IPS-11a (cell line): ENCODE measurements around the gene PDE2A.

Experiments
- H3K4me3 ChIP-seq: one replicate; pipeline ENCODE4 v1.5.1; 2013; ENCODE audit warnings: low read depth, low read length, control low read depth

Gene PDE2A

DNA sequence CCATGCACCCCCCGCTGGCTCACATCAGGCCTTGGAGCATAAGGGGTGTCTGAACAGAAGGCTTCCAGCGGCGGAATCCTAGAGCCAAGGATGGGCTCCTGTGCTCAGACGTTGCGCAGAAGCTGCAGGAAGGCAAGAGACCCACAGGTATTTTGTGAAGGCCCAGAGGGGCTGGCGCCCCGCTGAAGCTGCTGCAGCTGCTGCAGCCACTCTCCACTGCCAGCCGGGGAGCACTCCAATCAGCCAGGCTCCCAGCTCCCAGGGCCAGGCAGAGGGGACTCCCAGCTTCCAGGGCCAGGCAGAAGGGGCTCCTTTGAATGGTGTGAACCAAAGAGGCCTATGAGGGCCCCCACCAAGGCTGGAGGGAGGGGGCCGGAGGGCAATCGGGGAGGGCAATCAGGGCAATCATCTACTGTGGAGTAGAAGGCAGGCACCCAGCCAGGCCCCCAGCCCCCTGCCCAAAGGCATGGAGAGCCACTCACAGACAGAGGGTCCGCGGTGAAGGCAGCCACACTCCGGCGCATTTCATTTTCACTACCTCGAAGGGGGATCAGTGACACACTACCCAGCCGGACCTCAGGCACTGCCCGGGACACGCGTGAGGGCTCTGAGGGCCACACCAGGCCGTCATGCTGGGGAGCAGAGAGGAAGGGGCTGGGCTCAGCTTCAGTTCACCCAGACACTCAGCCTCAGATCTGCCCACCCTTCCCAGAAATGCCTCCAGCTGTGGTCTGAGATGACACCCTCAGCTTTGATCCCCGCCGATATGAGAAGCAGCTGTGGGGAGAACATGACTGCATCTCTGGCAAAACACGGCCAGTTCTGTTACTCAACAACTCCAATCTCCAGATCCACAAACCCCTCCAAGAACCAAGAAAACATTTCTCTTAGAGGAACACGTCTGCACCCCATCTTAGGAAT lies 11.6 kb upstream of the PDE2A start:
- H3K4me3 ChIP-seq, result no peak overlapping the region

DNA sequence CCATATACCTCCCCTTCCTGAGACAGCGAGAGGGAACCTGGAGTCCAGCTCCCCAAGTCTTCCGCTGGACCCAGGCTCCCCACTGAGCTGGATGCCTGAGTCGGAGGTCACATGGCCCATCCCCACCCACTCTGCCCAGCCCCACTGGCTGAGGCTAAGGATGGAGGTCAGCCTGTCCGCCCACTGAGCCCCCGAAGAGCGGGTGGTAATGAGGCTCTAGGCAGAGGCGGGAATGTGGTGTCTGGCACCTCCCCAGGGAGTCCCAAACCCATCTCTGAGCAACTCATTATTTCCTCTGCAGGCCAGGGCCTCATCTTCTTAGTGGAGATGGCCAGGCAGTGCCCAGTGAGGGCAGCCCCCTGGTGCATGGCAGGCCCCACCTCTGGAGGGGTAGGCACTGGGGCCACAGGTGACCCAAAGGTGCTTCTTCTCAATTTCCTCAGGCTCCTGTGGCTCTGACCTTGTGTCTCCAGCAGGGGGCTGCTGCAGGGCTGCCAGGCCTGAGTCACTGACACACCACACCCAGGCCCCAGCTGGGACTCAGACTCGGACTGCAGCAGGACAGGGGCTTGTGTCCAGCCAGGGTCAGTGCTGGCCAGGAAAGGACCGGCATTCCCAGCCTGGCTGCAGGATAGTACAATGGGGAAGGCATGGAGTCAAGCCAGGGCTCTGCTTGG lies 10.2 kb upstream of the PDE2A start:
- no peak overlapping the region for H3K4me3 ChIP-seq

DNA sequence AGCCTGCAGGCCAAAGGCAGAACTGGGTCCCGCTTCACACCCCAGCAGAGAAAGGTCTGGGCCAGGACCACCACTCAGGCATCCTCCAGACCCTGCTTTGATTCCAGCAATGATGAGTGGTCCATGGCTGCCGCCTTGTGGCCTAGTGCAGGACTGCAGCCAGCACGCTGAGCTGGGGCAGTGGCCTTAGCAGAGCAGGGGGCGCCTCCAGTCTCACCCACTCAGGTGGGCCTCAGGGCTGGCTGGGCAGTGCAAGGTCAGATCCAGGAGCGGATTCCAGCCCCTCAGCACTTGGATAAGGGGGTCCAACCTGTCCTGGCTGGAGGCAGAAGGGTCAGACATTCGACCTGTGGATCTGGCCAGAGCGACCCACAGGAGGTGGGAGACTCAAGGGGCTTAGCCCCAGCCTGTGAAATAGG lies 9.6 kb upstream of the PDE2A start:
- no peak overlapping the region for H3K4me3 ChIP-seq

DNA sequence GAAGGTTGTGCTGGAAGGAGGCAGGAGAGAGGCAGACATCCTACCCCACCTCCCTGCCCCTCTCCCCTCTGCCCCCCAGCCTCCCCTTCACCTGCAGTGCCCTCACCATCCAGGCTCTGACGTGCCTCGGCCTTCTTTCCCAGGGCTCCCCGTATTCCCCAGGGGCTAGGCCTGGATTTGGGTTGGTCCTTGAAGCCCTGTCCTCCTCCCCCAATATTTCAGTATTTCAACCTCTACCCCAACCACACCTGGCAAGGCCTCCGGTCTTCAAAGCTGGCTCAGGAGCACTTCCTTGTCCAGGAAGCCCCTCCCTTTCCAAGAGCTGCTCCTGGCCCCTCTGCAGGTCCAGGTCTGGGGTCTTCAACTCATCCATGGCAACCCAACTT lies 8.6 kb upstream of the PDE2A start:
- no peak overlapping the region for H3K4me3 ChIP-seq

DNA sequence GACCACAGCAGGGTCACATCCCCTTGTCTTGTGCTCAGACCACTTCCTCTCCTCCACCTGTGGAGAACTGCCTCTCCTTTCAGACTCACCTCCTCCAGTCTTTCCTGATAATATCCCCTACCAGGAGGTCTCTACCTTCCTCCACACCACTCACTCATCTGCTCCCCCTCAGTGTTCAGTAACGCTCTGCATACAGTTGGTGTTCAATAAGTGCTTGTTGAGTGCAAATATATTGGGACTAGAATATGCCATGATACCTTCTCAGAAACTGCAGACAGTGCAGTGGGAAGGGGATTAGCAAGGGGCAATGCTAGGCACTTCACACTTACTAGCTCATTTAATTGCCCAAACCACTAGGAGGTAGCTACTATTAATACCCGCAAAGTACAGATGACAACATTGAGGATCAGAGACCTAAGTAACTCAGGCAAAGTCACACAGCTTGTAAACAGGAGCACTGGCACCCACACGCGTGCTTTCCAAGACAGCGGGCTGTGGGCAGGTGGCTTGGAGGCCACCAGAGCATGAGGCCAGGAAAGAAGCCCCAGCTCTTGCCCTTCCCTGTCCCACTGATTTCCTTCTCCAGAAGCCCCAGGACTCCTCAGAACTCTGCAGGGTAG lies 8.1 kb upstream of the PDE2A start:
- H3K4me3 ChIP-seq, result no peak overlapping the region

DNA sequence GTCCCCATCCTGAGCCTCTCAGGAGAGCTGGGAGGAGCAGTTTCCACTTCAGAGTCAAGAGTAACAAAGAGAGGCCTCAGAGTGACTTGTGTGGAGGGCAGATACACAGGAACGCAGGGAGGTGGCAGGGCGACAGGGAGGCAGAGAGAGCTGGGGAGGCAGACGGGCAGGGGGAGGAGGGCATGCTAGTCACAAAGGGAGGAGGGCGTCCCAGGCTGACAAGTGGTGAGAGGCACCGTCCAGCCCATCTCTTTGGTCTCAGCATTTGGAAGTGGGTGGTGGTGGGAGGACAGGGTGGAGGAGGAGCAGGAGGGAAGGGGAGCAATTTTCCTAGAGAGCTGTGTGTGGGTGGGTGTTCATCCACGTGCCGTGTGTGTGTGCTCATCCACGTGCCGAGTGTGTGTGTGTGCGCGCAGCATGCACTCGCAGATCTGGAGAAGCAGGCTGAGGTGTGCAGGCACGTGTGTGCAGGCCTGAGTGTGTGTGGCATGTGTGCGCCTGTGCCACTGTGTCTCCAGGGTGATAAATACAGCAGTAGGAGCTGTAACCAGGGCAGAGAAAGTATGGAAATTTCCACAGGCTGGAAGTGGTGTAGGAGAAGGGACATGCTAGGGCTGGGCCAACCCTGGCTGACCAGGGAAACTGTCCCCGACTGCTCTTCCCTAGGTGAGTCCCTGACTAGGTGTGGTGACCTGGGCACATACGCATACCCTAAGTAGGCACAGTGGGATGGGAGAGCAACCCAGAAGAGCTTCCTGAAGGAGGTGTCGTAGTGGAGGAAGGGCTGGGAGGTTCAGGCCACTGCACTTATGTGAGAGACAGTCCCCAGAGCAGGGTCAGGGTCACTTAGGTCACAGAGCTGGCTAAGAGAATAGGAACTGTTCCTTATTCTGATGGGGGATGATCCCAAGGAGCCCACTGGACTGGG lies 7.3 kb upstream of the PDE2A start:
- H3K4me3 ChIP-seq, result no peak overlapping the region

DNA sequence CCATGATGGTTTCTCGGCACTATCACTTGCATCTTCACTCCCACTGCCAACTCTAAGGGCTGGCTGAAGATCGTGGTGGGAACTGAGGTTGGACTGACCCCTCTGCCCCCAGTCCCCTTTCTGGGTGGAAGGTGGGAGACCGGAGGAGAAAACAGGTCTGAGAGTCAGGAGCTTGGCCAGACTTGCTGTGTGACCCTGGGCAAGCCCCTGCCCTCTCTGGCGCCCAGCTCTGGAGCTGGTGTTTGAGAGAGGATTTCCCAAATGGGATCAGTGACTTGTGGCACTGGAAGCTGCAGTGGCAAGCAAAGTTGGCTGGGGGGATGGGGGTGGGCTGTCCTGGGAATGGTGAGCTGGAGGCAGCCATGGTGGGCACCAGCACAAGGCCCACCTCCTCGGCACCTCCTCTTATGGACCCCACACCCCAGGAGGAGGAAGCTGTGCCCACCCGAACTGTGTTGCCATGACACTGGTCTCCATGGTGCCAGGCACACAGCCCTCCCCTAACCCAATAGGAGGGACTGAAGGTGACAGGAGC lies 6.5 kb upstream of the PDE2A start:
- no peak overlapping the region for H3K4me3 ChIP-seq

DNA sequence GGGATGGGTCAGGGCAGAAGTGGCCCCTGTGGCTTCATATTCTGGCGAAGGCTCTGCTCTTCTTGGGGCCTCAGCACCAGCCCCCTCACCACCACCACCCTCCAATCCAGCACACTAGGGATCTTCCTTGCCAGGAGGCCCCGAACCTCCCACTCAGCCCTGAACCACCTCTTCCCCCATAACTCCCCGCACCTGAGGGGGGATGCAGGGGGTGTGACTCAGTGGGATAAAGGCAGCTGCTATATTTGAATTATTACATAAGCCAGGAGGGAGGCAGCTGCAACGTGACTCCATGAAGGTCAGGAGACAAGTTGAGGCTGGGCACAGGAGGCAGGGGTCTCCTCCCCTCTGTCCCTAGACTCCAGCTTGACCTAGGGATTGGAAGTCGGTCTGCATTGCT lies 5.6 kb upstream of the PDE2A start:
- no peak overlapping the region for H3K4me3 ChIP-seq

DNA sequence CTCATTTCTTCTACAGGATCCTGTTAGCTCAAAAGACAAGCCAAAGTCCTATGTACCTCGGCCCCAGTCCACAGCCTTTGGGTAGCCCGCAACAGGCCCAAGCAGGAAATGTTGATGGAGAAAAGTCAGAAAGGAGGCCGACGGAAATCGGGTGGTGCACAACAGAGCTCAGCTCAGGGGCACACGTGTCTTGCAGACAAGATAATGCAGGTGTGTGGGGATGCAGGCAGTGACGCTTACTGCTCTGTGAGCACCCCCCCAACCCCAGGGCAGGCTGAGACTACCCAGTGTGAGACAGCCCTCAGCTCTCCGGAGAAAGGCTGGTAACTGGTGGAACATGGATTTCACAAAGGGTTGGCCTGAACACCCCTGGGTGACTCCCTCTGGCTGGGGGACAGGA lies 4.3 kb upstream of the PDE2A start:
- no peak overlapping the region for H3K4me3 ChIP-seq

DNA sequence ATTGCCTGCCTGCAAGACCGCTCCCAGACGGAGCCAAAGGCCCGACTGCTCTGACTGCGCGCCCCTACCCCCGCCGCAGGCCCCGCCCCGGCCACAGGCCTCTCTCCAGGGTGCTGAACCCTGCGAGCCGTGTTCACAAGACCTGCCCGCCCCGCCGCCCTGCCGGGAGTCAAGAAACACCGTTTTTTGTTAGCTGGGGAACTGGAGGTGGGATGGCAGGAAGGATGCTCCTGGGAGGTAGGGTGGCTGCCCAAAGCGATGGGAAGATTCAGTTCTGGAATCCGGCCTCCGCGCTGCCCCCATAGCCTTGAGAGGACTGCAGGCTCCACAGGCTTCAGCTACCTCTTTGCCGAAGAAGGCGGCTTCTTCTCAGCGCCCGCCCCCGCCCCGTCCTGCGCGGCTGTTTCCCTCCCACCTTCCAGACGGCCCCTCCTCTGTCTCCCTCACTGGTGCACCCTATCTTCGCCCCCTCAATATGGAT lies 2.7 kb upstream of the PDE2A start:
- no peak overlapping the region for H3K4me3 ChIP-seq

DNA sequence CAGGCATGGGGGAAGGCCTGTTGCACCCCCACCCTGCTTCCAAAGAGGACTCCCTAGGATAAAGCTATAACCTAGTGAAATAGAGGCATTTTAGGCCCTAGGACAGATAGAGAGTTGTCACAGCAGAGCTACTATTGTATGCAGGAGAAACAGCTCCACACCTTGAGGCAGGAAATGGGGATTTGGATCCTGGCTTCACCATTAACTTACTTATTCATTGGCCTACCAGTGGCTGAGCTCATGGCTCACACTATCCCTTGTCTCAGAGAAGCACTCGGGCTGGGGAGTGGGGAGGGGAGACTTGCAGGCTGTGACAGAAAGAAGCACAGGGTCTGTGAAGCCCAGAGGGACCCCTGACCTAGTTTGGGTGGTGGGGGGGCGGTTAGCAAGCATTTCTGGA lies 999 bp upstream of the PDE2A start:
- H3K4me3 ChIP-seq, result no peak overlapping the region

DNA sequence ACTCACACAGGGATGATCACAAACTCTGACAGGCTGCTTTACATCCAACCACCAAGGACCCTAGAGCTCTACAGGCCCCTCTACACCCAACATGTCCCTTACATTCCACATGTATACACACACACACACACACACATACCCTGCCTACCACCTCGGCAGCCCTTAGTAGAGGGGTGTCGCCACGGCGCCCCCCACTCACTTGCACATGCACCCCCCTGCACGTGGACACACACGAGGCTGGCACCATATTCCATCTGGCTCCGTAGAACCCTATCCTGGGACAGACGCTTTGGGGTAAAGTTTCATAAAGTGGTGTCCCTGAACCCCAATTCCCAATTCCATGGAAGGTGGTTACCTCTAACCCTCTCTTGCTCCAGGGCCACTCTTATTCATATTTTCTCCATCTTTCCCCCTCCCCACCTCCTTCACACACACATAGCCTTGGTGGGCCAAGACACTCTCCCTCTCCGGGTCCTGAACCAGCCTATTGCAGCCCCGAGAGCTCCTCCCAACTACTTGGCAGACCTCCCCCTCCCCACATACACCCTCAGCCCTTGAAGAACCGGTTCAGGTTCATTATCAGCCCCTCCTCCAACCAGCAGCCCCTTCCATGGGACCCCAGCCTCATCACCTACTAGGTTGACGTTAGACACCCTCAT lies 809 bp downstream of the PDE2A start:
- H3K4me3 ChIP-seq, result no peak overlapping the region

DNA sequence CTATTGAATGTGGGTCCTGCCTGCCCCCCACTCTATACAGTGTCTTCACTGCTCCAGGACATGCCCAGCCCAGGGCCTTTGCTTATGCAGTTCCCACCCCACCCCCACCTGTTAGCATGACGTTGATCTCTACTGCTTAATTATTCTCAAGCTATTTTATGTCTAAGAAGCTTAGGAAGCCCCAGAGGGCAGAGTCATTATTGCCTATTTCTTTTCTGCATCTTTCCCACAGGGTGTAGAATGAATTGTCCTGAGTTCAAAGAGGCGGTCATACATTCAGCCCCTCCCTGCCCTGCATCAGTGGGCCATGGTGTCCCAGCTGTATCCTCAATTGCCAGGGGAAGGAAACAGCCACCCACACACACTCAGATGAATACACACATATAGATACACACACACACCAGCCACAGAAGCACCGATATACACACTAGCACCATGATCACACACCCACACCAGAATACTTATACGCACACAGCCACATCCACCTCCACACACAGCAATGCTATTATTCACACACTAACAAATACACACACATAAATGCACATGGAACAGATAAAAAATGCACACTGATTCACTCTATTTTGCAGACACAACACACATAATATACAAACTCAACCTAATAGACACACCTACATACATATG lies 1.5 kb downstream of the PDE2A start:
- no peak overlapping the region for H3K4me3 ChIP-seq

DNA sequence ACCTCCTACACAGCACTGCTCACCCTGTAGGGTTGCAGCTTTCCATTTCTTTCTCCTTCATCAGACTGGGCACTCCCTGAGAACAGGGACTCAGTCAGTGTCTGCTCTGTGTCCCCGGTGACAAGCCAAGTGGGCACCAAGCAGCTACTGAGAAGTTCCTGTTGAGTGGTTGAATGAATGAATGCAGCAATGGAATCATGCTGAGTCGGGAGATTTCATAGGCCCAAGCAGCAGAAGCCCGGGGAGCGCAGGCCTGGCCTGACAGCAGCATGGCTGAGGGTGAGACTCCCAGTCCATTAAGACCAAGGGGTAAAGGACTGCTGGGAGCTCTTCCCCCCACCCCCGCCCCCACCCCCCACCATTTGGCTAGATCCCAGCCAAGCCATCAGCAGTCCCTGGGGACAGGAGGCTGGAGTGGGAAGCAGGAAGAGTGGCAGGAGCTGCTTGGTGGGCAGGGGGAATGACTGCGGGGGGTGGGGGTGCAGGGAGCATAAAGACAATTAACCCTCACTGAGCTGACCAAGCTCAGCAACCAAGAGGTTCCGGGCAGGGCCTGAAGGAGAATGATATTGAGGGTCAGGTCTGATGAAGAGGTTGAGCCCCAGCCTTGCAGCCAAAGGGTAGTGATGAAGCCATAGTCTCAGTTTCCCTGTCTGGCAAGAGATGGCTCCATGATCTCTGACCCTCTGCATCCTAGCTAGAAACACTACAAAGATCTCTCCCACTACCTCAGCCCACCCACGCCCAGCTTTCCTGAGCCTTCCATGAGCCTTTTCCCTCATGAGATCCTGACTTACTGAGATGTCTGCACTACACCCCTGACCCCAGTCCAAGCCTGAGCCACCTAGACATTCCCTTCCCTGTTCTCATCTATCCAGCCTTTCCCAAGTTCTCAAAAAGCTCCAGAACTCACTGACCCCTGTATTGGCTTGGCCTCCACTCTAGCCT lies 2.8 kb downstream of the PDE2A start:
- no peak overlapping the region for H3K4me3 ChIP-seq

DNA sequence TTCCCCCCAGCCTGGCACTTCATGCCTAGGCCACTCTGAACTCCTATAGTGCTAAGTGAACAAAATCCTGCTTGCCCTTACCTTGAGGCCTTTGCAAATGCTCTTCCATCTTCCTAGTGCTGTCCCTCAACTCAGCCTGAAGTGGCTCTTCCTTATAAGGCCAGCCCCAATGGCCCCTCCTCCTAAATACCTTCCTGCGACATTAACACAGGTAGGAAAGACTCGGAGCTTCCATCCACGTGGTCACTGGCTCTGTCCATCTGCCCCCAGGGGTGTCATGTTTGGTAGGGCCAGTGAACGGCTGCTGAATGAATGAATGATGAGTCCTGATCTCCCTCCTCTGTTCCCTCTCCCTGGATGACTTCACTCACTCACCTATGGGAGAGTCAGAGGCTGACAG lies 4.2 kb downstream of the PDE2A start:
- no peak overlapping the region for H3K4me3 ChIP-seq

DNA sequence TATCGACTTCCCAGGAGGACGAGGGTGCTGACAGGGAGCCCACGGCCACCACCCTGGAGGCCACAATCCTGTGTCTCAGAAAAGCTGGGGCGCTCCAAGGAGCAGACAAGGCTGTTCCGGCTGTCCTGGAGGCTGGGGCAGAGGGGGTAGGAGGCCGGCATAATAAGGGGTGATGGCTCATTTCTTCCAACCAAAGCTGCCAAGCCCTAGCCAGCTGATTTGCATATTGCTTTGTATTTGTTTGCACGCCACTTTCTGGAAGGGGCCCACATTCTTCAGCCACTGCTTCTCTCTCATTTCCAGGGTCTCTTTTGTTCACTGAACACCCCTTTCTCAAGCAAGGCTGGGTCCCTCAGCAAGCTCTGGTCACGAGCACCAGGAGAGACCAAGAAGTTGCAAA lies 4.7 kb downstream of the PDE2A start:
- H3K4me3 ChIP-seq, result no peak overlapping the region

DNA sequence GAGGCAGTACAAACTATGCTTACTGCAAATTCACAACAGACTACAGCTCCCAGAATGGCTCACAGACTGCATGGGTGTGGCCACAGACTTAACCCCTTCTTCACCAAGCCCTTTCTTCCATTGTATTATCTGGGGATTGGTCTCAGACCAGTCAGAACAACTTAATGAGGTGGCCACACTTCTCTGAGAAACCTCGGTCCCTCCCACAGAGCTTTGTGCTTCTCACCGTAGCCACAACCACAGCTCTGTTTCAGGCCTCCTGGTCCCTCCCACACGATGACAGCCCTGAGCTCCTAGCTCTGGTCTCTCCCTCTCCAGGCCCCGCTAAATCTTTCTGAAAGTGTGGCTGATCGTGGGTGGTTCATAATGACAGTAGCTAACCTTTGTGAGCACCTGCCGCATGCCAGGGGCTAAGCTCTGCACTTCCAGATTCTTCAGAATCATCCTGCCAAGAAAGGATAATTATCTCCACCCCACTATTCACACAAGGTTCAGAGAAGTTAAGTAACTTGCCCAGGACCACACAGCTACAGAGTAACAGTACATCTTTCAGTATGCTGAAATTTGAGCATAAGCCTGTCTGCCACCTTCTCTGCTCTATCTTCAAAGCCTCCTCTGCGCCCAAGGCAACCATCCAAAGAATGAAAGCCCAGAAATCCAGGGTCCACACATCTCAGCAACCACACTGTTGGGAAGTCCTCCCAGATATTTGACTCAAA lies 5.4 kb downstream of the PDE2A start:
- no peak overlapping the region for H3K4me3 ChIP-seq
